ENCODE measurements around the gene CLDN6.
A peak's percentile ranks its signal among the peaks of the same experiment; 100 is the strongest.

Gene CLDN6

DNA sequence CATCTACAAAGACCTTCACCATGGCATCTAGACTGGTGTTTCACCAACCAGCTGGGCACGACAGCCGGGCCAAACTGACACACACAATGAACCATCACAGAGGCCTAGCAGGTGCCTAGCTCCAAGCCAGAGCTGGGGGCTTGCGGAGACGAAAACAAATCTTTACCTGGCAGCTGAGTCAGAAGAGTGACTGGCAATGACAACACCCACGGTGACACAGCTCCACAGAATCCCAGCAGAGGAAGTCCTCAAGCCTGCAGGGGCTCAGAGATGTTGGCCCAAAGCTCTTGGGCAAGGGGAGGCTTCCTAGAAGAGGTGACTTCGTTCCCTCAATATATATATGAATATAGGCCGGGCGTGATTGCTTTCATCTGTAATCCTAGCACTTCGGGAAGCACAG, 33.5 kb upstream of the CLDN6 start:
- DNase-seq (ENCODE audit: low spot score), result no peak

- DNase-seq (ENCODE audit: low spot score), result no peak
These were observed 33.0 kb upstream of the CLDN6 start for GRCh38 chr16:3051009-3051408.

DNA sequence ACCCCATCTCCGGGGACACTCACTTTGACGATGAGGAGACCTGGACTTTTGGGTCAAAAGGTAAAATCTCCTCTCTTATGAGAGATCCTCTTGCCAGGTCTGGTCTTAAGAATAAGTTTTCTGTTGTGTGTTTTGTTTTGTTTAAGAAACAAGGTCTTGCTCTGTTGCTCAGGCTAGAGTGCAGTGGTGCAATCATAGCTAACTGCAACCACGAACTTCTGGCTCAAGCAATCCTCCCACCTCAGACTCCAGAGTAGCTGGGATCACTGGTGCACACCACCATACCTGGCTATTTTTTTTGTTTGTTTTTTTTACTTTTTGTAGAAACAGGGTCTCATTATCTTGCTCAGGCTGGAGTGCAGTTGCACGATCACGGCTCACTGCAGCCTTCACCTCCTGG, 32.5 kb upstream of the CLDN6 start:
- DNase-seq (ENCODE audit: low spot score), result no peak

- DNase-seq (ENCODE audit: low spot score), result no peak
These were observed 32.0 kb upstream of the CLDN6 start for GRCh38 chr16:3049921-3050481.

GRCh38 chr16:3047387-3047720, 29.4 kb upstream of the CLDN6 start:
- DNase-seq (ENCODE audit: low spot score), result no peak

DNA sequence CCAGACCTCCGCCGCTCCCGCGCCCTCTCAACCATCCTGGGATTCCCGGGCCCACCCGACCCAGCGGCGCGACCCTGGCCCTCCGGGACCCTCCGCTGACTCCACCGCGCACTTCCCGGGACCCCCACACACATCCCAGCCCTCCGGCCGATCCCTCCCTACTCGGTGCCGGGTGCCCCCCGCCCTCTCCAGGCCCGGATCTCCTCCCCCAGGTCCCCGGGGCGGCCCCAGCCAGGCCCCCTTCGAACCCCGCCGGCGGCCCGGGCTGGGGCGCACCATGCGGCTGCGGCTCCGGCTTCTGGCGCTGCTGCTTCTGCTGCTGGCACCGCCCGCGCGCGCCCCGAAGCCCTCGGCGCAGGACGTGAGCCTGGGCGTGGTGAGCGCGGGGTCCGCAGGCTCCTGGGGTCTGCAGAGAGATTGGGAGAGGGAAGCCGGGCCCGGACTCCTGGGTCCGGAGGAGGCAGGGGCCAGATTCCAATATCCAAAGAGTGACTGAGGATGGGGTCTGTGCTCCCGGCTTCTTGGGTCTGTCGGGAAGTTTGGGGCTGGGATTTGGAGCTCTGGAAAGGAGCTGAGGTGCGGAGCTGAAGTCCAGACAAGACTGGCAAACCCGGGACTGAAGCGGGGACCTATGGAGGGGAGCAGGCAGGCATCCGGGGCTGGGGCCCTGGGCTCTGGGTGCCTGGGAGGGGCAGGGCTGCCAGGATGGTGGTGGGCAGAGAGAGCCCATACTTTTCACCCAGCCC, 28.8 kb upstream of the CLDN6 start:
- no peak for DNase-seq (ENCODE audit: low spot score)

GRCh38 chr16:3045758-3046640, 28.0 kb upstream of the CLDN6 start, which contains the start of gene MMP25:
Gene MMP25, plus strand, starts transcription at chr16:3046561. Its CDS starts 357 bp downstream, at chr16:3046918.
- DNase-seq (ENCODE audit: low spot score), result no peak

GRCh38 chr16:3044708-3045107, 26.7 kb upstream of the CLDN6 start:
- no peak for DNase-seq (ENCODE audit: low spot score)

DNA sequence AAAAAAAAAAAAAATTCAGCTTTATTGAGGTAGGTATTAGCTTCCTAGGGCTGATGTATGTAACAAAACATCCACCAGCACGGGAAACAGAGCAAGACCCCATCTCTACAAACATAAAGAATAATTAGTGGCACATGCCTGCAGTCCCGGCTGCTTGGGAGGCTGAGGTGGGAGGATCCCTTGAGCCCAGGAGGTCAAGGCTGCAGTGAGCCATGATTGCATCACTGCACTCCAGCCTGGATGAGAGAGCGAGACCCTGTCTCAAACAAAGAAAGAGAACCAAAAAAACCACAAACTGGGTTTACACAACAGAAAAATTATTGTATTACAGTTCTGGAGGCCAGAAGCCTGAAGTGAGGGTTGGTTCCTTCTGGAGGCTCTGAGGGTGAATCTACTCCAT, 24.4 kb upstream of the CLDN6 start:
- no peak for DNase-seq (ENCODE audit: low spot score)

- DNase-seq (ENCODE audit: low spot score), result no peak
These were observed 20.9 kb upstream of the CLDN6 start for GRCh38 chr16:3038896-3039295.

- no peak for DNase-seq (ENCODE audit: low spot score)
These were observed 20.3 kb upstream of the CLDN6 start for GRCh38 chr16:3038256-3038655.

DNA sequence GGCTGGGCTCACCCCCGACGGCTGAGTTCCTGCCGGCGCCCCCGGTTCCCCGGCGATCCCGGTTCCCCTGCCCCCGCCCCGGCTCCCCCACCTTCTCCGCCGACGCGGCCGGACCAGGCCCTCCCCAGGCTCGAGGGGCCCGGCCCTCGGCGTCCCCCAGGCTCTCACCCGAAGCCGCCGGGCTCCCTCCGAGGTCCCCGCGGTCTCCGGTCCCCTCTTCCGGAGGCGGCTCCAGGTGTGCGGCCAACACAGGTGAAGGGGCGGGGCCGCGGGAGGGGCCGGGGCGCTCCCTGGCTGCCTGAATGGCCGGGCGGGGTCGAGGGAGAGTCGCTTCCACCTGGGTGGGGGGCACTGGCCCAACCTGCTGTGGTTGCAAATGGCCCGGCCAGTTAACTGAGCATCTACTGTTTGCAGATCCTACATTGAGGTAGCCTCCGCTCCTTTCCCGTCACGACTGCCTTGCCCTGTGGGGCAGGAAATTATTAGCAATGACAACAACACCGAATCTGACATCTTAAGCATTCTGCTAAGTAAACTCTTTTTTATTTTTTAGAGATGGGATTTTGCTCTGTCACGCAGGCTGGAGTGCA, 18.8 kb upstream of the CLDN6 start, which contains the start of gene BICDL2:
BICDL2 (minus strand) TSS at position 219 of the 590 bp plus-strand sequence. CDS start 1,448 bp downstream, outside the sequence.
- no peak for DNase-seq (ENCODE audit: low spot score)

DNA sequence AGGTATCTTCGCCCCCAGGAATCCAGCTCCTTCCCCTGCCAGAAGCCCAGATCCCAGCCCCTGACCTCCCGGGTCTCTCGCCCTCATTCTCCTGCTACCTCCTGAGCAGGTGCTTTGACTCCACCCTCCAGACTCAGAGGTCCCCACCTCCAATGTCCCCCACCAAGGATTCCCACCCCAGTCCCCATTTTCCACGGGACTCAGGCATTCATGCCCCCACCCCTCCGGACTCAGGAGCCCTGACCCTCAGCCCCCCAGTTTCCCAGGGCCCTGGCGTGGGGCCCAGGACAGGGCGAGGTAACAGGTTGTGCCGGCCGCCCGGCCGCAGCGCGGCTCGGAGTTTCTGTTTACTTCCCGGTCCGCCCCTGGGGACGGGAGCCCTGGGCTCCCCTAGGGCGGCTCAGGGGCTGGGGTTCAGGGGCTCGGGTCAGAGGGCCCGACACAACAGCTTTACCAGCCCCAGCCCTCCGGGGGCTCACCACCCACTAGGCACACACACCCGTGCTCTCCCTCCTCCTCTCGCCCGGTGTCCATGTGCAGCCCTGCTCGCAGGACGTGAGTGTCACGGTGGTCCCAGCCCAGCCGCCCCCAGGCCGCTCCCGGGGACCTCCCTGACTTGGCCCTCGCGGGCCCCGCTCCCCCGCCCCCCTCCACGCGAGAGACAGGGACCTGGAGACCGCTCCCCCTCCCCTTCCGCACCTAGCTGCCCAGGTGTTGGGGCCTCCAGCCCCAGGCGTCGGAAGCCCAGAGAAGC, 18.2 kb upstream of the CLDN6 start:
- no peak for DNase-seq (ENCODE audit: low spot score)

DNA sequence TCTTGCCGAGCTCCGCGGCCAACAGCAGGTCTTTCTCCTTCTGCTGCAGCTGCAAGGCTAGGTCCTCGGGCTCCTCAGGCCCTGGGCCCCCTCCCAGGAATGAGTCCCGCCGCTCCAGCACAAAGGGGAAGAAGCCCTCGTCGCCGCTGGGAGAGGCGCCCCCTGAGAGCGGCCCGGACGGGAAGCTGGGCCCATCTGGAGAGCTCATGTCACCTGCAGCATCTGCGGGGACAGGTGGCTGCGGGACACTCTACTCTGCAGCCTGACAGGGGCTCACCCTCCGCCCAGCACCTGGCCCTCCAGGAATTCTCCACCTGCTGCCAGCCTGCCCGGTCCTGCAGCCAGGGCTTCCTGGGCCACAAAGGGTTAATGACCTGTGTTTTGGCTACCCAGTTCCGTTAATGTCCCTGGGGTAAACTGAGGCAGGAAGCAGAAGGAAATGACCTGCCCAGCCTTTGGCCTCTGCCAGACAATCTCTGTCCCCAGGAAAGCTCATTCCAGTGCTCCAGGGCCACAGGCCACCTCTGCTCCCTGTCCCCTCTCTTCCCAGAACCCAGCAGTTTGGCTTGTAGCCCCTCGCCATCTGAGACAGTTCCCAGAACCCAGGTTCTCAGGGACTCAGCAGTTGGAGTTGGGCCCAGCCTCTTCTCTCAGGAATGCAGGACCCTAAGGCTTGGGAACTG, 17.4 kb upstream of the CLDN6 start:
- DNase-seq (ENCODE audit: low spot score), result no peak

- DNase-seq (ENCODE audit: low spot score), result no peak
These were observed 14.6 kb upstream of the CLDN6 start for GRCh38 chr16:3032624-3033023.

DNA sequence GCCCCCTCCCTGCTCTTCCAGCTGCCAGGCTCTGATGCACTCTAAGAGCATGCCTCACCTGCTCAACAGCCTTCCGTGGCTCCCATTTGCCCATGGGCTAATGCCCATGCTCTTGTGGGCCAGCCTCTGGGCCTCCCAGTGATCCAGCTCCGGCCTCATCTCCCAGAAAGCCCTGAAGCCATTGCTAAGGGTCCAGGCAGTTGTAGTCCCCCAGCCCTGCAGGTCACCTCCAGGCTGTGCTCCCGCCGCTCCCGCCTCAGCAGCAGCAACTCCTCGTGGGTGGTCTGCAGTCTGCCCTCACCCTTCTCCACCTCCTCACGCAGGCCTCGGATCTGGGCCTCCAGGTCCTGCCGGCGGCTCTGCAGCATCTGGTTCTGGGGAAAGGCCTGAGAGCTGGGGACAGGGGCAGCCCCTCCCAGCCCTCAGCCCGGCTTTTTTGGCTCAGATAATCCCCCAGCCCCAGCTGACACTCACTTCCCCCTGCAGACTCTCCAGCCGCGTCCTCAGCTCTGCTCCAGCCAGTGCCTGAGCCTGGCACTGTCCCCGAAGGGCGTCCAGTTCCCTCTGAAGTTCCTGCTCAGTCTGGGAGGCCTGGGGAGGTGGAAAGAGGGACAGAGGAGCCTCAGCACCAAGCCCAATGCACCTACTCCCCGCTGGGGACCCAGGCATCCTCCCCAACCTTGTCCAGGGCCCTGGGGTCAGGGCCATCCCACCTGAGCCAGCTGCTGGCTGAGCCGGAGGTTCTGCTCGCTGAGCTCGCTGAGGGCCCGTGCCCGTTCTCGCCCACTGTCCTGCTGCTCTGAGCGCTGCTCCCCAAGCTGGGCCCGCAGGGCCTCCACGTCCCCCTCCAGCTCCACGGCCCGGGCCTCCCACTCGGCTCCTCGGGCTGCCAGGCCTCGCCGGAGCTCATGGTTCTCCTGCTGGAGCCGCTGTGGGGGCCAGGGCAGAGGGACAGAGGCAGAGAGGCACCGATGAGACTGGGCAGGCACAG, 12.5 kb upstream of the CLDN6 start:
- DNase-seq (ENCODE audit: low spot score), result no peak

- peak; percentile 30 for DNase-seq (ENCODE audit: low spot score)
These were observed 11.7 kb upstream of the CLDN6 start for GRCh38 chr16:3029491-3030221.

DNA sequence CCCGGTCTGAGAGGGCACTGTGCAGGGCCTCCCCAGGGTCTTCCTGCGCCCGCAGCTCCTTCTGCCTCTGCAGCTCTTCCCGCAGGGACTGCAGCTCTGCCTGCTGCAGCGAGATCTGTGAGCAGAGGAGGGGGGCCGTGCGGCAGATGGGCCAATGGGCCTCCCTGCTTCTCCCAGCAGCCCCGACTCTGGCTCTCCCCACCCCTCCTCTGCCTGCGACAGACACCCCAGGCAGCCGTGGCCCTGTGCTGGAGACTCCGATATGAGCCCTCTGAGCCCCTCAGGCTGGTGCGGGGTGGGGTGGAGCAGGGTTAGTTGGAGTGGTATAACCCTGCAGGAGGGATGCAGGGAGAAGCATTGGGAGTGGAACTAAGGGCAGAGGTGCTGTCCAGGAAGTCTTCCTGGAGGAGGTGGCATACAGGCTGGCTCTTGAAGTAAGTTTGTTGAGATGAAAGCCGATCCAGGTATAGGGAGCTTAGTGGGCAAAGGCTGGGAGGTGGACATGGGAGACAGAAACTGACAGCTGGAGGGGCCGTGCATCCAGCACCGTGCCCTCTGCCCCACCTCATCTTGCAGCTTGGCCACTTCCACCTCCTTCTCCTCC, 10.8 kb upstream of the CLDN6 start:
- no peak for DNase-seq (ENCODE audit: low spot score)
